Trophoblast cell (in vitro differentiated cells and primary cell): ENCODE measurements around the gene SIAH3.

Experiments
- DNase-seq, 2 donors: peaks; one replicate each; pipeline ENCODE4 v3.0.0-alpha.2; 2016
- H2AFZ ChIP-seq: 2 replicates; pipeline ENCODE4 v1.6.1; 2013; ENCODE audit warnings: low read length, moderate library complexity, mild to moderate bottlenecking; ENCODE audit not compliant: insufficient read depth, poor library complexity
- H2AK5ac ChIP-seq: 2 replicates; pipeline ENCODE4 v1.6.1; 2013; ENCODE audit warnings: mild to moderate bottlenecking, low read length
- H2BK120ac ChIP-seq: 2 replicates; pipeline ENCODE4 v1.6.1; 2013; ENCODE audit warnings: low read length, mild to moderate bottlenecking, moderate library complexity; ENCODE audit not compliant: insufficient read depth, poor library complexity
- H2BK12ac ChIP-seq: 2 replicates; pipeline ENCODE4 v1.6.1; 2013; ENCODE audit warnings: mild to moderate bottlenecking, low read length, moderate library complexity
- H2BK5ac ChIP-seq: 2 replicates; pipeline ENCODE4 v1.6.1; 2013; ENCODE audit warnings: low read length, low read depth, moderate library complexity, mild to moderate bottlenecking; ENCODE audit not compliant: poor library complexity
- H3K14ac ChIP-seq: 2 replicates; pipeline ENCODE4 v1.6.1; 2013; ENCODE audit warnings: mild to moderate bottlenecking, low read length
- H3K18ac ChIP-seq: 2 replicates; pipeline ENCODE4 v1.6.1; 2013; ENCODE audit warnings: mild to moderate bottlenecking, low read length
- H3K23ac ChIP-seq: 2 replicates; pipeline ENCODE4 v1.6.1; 2013; ENCODE audit warnings: low read length
- H3K27ac ChIP-seq: 2 replicates; pipeline ENCODE4 v1.5.1; 2013; ENCODE audit warnings: low read depth, mild to moderate bottlenecking, inconsistent platforms, low read length, moderate library complexity
- H3K27me3 ChIP-seq: 2 replicates; pipeline ENCODE4 v1.6.1; 2013; ENCODE audit warnings: inconsistent platforms, mild to moderate bottlenecking, low read length, moderate library complexity; ENCODE audit not compliant: insufficient read depth
- H3K36me3 ChIP-seq, 2 experiments: 1 replicate in 1 of 2; 2 replicates in 1 of 2; pipeline ENCODE4 v1.6.1; 2013; ENCODE audit warnings: low read length in 2 of 2, mild to moderate bottlenecking in 2 of 2, moderate library complexity in 1 of 2; ENCODE audit not compliant: insufficient read depth in 2 of 2, control insufficient read depth in 1 of 2
- H3K4ac ChIP-seq: 2 replicates; pipeline ENCODE4 v1.6.1; 2013; ENCODE audit warnings: low read depth, mild to moderate bottlenecking, low read length, moderate library complexity
- H3K4me1 ChIP-seq, 2 experiments: 1 replicate in 1 of 2; 2 replicates in 1 of 2; pipeline ENCODE4 v1.6.1; 2013; ENCODE audit warnings: low read length in 2 of 2, mild to moderate bottlenecking in 2 of 2, moderate library complexity in 1 of 2; ENCODE audit not compliant: insufficient read depth in 2 of 2, control insufficient read depth in 1 of 2
- H3K4me2 ChIP-seq: 2 replicates; pipeline ENCODE4 v1.6.1; 2013; ENCODE audit warnings: inconsistent platforms, mild to moderate bottlenecking, low read length, moderate library complexity
- H3K4me3 ChIP-seq: 2 replicates; pipeline ENCODE4 v1.5.1; 2013; ENCODE audit warnings: mild to moderate bottlenecking, low read depth, low read length, inconsistent platforms
- H3K79me1 ChIP-seq: one replicate; pipeline ENCODE4 v1.6.1; 2013; ENCODE audit warnings: low read length
- H3K79me2 ChIP-seq: 2 replicates; pipeline ENCODE4 v1.6.1; 2013; ENCODE audit warnings: low read length, mild to moderate bottlenecking; ENCODE audit not compliant: control insufficient read depth, insufficient read depth, poor library complexity
- H3K9ac ChIP-seq: 2 replicates; pipeline ENCODE4 v1.6.1; 2013; ENCODE audit warnings: mild to moderate bottlenecking, low read length
- H3K9me3 ChIP-seq: 2 replicates; pipeline ENCODE4 v1.6.1; 2013; ENCODE audit warnings: low read depth, mild to moderate bottlenecking, control low read depth, inconsistent platforms, low read length; ENCODE audit not compliant: insufficient read depth
- H4K12ac ChIP-seq: 2 replicates; pipeline ENCODE4 v1.6.1; 2013; ENCODE audit warnings: low read depth, mild to moderate bottlenecking, low read length, moderate library complexity
- H4K8ac ChIP-seq: 2 replicates; pipeline ENCODE4 v1.6.1; 2013; ENCODE audit warnings: low read depth, mild to moderate bottlenecking, low read length, moderate library complexity
- H4K91ac ChIP-seq: one replicate; pipeline ENCODE4 v1.6.1; 2013; ENCODE audit warnings: low read depth, mild to moderate bottlenecking, low read length, moderate library complexity
- WGBS: extraction: QIAGEN DNeasy Blood & Tissue Kit; methylation state at CpG from one replicate; pipeline ENCODE4 v1.1.7; 2013; ENCODE audit warnings: missing lambda C conversion rate; ENCODE audit not compliant: insufficient read length, insufficient coverage; ENCODE audit errors: extremely low coverage; 5-methylcytosine and 5-hydroxymethylcytosine counted together

SIAH3 gene

DNA sequence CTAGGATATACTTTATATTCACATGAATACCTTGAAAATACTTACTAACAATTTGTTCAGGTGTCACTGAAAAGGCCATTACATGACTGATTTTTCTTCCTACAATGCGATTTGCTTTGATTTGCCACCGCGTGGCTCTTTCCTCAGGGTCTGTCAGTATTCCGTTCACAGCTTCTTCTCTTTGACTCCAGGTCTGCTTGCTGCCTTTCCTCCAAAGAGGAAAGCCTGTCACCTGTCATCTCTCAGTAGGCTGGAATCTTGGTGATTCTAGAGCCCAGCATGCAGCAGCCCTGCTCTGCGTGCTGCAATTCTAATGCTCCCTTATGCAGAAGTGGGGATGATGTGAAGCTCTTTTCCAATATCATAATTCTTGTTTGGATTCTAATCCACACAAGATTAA, 33.6 kb upstream of the SIAH3 start:
- WGBS = no CpG with 5 or more reads among the region's 5 CpGs
- DNase-seq = no peak
- no peak overlapping the region for H3K4me3 ChIP-seq
- H3K14ac ChIP-seq = no peak overlapping the region
- H3K18ac ChIP-seq = no peak overlapping the region
- H3K79me1 ChIP-seq = no peaks in the 10 kb centered on the region
- H2BK120ac ChIP-seq = no peak overlapping the region
- no peak overlapping the region for H3K4me2 ChIP-seq
- H2BK5ac ChIP-seq = no peak overlapping the region
- H3K27ac ChIP-seq = no peak overlapping the region
- H4K8ac ChIP-seq = no peak overlapping the region
- H3K27me3 ChIP-seq = no peaks in the 10 kb centered on the region
- H2AFZ ChIP-seq = no peak overlapping the region
- no peak overlapping the region for H4K12ac ChIP-seq
- no peak overlapping the region for H2AK5ac ChIP-seq
- no peaks in the 10 kb centered on the region for H3K4me1 ChIP-seq
- no peaks in the 10 kb centered on the region for H3K79me2 ChIP-seq
- H3K36me3 ChIP-seq = no peaks in the 10 kb centered on the region
- H3K9me3 ChIP-seq = no peaks in the 10 kb centered on the region
- H3K9ac ChIP-seq = no peak overlapping the region
- no peak overlapping the region for H3K23ac ChIP-seq
- no peak overlapping the region for H4K91ac ChIP-seq
- no peak overlapping the region for H3K4ac ChIP-seq
- H2BK12ac ChIP-seq = no peak overlapping the region

DNA sequence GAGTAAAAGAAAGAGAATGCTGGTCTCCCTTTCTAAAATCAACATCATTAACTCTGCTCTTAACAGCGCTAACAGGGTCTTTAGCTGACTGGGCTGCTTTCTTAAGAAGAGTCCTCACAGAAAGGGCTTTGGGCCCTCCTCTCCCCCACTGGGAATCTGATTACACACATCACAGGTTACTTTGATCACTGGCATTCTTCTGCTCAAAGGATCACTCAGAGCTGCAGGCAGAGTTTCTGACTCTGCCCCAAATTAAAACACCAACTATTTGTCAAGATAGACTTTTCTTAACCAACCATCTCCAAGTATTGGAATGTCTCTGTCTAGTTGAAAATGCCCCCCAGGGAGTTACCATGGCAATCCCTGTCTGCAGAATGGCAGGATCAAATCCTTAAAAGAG, 31.1 kb upstream of the SIAH3 start:
- no CpG with 5 or more reads among the region's 1 CpG for WGBS
- H3K4ac ChIP-seq = no peak overlapping the region

DNA sequence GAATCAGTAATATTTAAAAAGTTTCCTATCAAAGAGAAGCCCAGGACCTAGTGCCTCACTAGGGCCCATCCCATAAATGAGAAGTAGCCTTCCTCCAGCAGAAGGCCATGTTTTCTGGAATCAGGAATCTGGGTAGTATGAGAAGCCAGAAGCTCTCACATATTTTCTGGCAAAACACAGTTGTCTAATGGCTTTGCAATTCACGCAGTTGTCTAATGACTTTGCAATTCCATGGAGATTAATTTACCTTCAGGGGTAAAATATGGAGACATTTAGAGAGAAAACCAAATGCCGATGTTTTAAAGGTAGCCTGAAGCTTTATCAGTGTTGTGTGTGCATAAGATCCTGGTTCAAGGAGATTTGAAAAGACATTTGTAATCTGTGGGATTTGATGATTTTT, 29.8 kb upstream of the SIAH3 start:
- H3K23ac ChIP-seq = no peak overlapping the region
- H2AK5ac ChIP-seq = no peak overlapping the region
- no peak overlapping the region for H4K91ac ChIP-seq
- no peak overlapping the region for H3K27ac ChIP-seq
- no peaks in the 10 kb centered on the region for H3K79me2 ChIP-seq
- H3K79me1 ChIP-seq = no peaks in the 10 kb centered on the region
- H3K4me1 ChIP-seq = no peaks in the 10 kb centered on the region
- peak; percentile 8 to 10 for DNase-seq
- H3K36me3 ChIP-seq = no peaks in the 10 kb centered on the region
- H3K27me3 ChIP-seq = no peaks in the 10 kb centered on the region
- H3K9me3 ChIP-seq = peaks cover 2% of the 10 kb centered on the region
- no peak overlapping the region for H2BK12ac ChIP-seq
- no peak overlapping the region for H3K18ac ChIP-seq
- H2AFZ ChIP-seq = no peak overlapping the region
- no peak overlapping the region for H3K4me3 ChIP-seq
- H2BK120ac ChIP-seq = no peak overlapping the region
- no peak overlapping the region for H3K4ac ChIP-seq
- H3K9ac ChIP-seq = no peak overlapping the region
- WGBS = no CpG with 5 or more reads among the region's 2 CpGs
- H3K4me2 ChIP-seq = no peak overlapping the region
- no peak overlapping the region for H4K8ac ChIP-seq
- no peak overlapping the region for H4K12ac ChIP-seq
- no peak overlapping the region for H3K14ac ChIP-seq
- no peak overlapping the region for H2BK5ac ChIP-seq

More for the DNA sequence above, 31.1 kb upstream of the SIAH3 start:
- Histone ChIP-seq H3K4me3 (no peak overlapping the region), H3K18ac (no peak overlapping the region), H4K12ac (no peak overlapping the region), H4K8ac (no peak overlapping the region), H2AK5ac (no peak overlapping the region), H3K27ac (no peak overlapping the region), H2AFZ (no peak overlapping the region), H3K79me1 (no peaks in the 10 kb centered on the region), H2BK12ac (no peak overlapping the region), H2BK120ac (no peak overlapping the region), H3K4me1 (no peaks in the 10 kb centered on the region), H4K91ac (no peak overlapping the region), H3K4me2 (no peak overlapping the region), H2BK5ac (no peak overlapping the region), H3K14ac (no peak overlapping the region), H3K9me3 (peaks cover 2% of the 10 kb centered on the region), H3K9ac (no peak overlapping the region), H3K27me3 (no peaks in the 10 kb centered on the region), H3K79me2 (no peaks in the 10 kb centered on the region), H3K36me3 (no peaks in the 10 kb centered on the region), H3K23ac (no peak overlapping the region)
- no peak for DNase-seq

DNA sequence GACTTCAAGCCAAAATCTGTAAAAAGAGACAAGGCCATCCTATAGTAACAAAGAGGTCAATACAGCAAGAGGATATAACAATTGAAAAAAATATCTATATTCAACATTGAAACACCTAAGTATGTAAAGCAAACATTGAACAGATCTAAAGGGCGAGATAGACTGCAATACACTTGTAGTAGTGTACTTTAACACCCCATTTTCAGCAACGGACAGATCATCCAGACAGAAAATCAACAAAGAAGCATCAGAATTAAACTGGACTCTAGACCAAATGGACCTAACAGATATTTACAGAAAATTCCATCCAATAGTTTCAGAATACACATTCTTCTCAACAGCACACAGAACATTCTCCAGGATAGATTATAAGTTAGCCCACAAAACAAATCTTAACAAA, 28.7 kb upstream of the SIAH3 start:
- H3K27me3 ChIP-seq = no peaks in the 10 kb centered on the region

More for the DNA sequence above, 28.7 kb upstream of the SIAH3 start:
- WGBS = no CpG with 5 or more reads among the region's 2 CpGs
- Histone ChIP-seq H3K36me3 (no peaks in the 10 kb centered on the region), H3K23ac (no peak overlapping the region), H2AFZ (no peak overlapping the region), H3K4me2 (no peak overlapping the region), H2BK5ac (no peak overlapping the region), H4K12ac (no peak overlapping the region), H2AK5ac (no peak overlapping the region), H3K79me1 (no peaks in the 10 kb centered on the region), H3K18ac (no peak overlapping the region), H4K91ac (no peak overlapping the region), H3K4ac (no peak overlapping the region), H3K14ac (no peak overlapping the region), H3K79me2 (no peaks in the 10 kb centered on the region), H3K4me1 (no peaks in the 10 kb centered on the region), H4K8ac (no peak overlapping the region), H3K9ac (no peak overlapping the region), H3K9me3 (peaks cover 2% of the 10 kb centered on the region), H2BK120ac (no peak overlapping the region), H2BK12ac (no peak overlapping the region), H3K27ac (no peak overlapping the region), H3K4me3 (no peak overlapping the region)
- DNase-seq = no peak
